ENCODE measurements around the gene LRG1.

Gene LRG1

GRCh38 chr19:4513248-4513647, 26.6 kb downstream of the LRG1 start:
- DNase-seq (ENCODE audit: low read depth) = no peak
- no peak overlapping the region for H3K4me3 ChIP-seq (ENCODE audit: low read depth, low read length)
- TF ChIP-seq, protein P1, sequence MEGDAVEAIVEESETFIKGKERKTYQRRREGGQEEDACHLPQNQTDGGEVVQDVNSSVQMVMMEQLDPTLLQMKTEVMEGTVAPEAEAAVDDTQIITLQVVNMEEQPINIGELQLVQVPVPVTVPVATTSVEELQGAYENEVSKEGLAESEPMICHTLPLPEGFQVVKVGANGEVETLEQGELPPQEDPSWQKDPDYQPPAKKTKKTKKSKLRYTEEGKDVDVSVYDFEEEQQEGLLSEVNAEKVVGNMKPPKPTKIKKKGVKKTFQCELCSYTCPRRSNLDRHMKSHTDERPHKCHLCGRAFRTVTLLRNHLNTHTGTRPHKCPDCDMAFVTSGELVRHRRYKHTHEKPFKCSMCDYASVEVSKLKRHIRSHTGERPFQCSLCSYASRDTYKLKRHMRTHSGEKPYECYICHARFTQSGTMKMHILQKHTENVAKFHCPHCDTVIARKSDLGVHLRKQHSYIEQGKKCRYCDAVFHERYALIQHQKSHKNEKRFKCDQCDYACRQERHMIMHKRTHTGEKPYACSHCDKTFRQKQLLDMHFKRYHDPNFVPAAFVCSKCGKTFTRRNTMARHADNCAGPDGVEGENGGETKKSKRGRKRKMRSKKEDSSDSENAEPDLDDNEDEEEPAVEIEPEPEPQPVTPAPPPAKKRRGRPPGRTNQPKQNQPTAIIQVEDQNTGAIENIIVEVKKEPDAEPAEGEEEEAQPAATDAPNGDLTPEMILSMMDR (IDR thresholded peaks at IDR 0.05; ENCODE audit: control insufficient read depth, extremely low read depth, insufficient read depth) = no peak

DNA sequence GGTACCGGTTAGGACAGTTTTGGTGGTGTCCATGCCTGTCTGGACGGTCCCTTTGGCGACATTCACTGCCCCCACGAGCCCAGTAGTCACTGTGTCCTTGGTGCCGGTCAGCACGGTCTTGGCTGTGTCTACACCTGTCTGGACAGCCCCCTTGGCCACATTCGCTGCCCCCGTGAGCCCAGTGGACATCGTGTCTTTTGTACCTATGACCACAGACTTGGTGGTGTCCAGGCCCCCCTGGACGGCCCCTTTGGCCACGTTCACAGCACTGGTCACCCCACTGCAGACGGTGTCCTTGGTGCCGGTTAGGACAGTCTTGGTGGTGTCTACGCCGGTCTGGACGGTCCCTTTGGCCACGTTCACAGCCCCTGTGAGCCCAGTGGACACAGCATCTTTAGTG, 27.8 kb downstream of the LRG1 start:
- TF ChIP-seq, protein P1 (IDR thresholded peaks at IDR 0.05; ENCODE audit: control insufficient read depth, extremely low read depth, insufficient read depth) = no peak
- no peak for DNase-seq (ENCODE audit: low read depth)
- no peak overlapping the region for H3K4me3 ChIP-seq (ENCODE audit: low read depth, low read length)

DNA sequence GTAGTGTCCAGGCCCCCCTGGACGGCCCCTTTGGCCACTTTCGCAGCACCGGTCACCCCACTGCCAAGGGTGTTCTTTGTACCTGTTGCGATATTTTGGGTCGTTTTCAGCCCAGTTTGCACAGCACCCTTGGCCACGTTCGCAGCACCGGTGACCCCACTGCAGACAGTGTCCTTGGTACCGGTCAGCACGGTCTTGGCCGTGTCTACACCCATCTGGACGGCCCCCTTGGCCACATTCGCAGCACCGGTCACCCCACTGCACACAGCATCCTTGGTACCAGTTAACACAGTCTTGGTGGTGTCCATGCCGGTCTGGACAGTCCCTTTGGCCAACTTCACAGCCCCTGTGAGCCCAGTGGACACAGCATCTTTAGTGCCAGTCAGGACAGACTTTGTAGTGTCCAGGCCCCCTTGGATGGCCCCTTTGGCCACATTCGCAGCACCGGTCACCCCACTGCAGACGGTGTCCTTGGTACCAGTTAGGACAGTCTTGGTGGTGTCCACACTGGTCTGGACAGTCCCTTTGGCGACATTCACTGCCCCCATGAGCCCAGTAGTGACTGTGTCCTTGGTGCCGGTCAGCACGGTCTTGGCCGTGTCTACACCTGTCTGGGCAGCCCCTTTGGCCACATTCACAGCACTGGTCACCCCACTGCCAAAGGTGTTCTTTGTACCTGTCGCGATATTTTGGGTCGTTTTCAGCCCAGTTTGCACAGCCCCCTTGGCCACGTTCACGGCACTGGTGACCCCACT, 28.4 kb downstream of the LRG1 start:
- H3K4me3 ChIP-seq (ENCODE audit: low read depth, low read length) = no peak overlapping the region
- TF ChIP-seq, protein P1 (IDR thresholded peaks at IDR 0.05; ENCODE audit: control insufficient read depth, extremely low read depth, insufficient read depth) = no peak
- no peak for DNase-seq (ENCODE audit: low read depth)

DNA sequence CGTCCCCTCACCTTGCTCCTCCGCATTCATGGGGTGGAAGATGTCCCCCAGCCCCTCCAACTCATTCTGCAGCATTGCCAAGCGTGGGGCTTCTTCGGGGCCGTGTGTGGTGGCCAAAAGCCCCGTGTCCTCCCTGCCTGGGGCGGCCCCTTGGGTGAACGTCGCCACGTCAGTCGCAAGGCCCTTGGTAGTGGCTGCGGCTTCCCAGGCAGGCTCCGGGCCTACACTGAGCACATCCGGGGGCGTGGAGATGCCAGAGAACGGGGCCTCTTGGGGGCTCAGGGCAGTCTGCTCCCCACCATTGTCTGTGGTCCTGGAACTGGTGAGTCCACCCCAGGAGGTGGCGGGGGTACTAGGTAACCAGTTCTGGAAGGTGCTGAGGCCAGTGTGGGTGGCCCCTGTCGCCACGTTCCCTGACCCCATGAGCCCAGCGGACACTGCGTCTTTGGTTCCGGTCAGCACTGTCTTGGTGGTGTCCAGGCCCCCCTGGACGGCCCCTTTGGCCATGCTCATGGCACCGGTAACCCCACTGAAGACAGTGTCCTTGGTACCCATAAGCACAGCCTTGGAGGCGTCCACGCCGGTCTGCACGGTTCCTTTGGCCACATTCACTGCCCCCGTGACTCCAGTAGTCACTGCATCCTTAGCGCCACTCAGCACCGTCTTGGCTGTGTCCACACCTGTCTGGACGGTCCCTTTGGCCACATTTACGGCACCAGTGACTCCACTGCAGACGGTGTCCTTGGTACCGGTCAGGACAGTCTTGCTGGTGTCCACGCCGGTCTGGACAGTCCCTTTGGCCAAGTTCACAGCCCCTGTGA, 29.2 kb downstream of the LRG1 start:
- H3K4me3 ChIP-seq (ENCODE audit: low read depth, low read length) = no peak overlapping the region
- no peak for DNase-seq (ENCODE audit: low read depth)
- TF ChIP-seq, protein P1 (IDR thresholded peaks at IDR 0.05; ENCODE audit: control insufficient read depth, extremely low read depth, insufficient read depth) = no peak

DNA sequence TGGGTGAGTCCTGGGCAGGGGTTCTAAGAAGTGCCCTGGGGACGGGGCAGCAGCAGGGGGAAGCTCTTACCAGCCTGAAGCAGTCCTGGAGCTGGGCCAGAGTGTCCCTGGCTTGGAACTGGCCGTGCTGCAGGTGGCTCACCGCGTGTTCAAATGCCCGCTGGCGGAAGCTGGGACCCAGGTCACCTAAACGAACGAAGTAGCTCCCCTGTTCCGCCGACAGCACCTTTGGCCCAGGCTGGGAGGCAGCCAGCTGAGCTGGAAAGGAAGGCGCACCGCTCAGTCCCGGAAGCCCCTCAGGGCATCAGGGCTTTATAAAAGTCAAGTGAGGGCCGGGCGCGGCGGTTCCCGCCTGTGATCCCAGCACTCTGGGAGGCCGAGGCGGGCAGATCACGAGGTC, 31.1 kb downstream of the LRG1 start:
- no peak for DNase-seq (ENCODE audit: low read depth)
- TF ChIP-seq, protein P1 (IDR thresholded peaks at IDR 0.05; ENCODE audit: control insufficient read depth, extremely low read depth, insufficient read depth) = no peak
- no peak overlapping the region for H3K4me3 ChIP-seq (ENCODE audit: low read depth, low read length)

DNA sequence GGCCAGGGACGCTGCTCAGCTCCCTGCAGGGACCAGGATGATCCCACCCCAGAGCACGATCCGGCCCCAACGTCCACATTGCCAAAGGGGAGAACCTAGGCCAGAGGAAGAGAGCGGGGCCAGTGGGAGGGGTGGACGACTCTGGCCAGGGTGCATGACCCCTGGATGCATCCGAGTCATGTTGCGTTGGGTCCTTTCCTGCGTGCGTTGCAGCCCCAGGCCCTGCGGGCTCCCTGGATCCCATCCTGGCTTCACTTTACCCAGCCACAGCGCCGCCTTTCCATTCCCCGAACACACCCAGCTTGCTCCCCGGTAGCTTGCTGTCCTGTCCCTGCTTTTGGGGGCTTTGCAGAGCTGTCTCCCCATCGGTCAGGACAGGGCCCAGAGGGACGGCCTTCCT, 32.0 kb downstream of the LRG1 start:
- TF ChIP-seq, protein P1 (IDR thresholded peaks at IDR 0.05; ENCODE audit: control insufficient read depth, extremely low read depth, insufficient read depth) = no peak
- no peak for DNase-seq (ENCODE audit: low read depth)
- no peak overlapping the region for H3K4me3 ChIP-seq (ENCODE audit: low read depth, low read length)

Data from LNCaP clone FGC (cell line).